ENCODE measurements around the gene NXNL2. TPM values are rescaled to one million over a fixed set of nuclear protein-coding genes. Genes with fewer than 3 reads are reported as not detected.
A peak's percentile ranks its signal among the peaks of the same experiment; 100 is the strongest.

Gene NXNL2
- total RNA-seq, 4 donors from 2014 or later: not detected

DNA sequence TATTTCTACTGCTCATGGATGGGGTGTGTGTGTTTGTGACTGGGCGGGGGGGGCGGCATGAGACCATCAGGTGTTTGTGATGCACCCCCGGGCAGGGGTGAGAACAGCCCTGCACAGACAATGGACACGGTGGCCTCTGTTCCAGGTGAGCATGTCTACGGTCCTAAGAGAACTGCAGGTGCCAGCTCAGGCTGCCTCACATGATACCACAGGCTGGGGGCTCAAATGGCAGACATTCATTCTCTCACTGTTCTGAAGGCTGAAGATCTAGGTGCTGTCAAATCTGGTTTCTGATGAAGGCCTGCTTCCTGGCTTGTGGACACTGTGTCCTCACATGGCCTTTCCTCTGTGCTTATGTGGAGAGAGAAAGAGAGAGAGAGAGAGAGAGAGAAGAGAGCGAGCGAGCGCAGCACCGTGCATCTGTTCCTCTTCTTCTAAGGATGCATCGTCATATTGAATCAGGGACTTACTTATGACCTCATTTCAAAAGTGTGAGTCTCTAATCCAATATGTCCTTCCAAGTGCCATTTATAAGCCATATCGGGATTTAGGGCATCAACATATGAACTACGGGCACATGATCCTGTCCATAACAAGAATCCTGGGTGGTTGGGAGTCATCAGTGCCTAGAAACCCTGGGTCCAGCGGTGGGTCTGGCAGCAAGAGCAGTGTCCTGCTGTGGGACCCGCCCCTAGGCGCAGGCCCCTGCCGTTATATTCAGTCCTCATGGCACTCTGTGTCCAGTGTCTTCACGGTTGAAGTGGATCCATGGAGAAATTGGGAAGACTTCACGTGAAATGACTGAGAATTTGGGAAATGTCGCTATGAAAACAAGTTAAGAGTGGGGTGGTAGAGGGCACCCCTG lies 42.5 kb downstream of the NXNL2 start:
- no peak overlapping the region for H3K4me3 ChIP-seq
- DNase-seq: no peak
- no peaks in the 10 kb centered on the region for H3K4me1 ChIP-seq
- H3K27ac ChIP-seq: no peak overlapping the region
- H3K9me3 ChIP-seq: no peaks in the 10 kb centered on the region
- H3K27me3 ChIP-seq: no peaks in the 10 kb centered on the region
- H3K36me3 ChIP-seq: no peaks in the 10 kb centered on the region
- TF ChIP-seq POLR2A (IDR thresholded peaks at IDR 0.05): no peak
- TF ChIP-seq, protein P1, sequence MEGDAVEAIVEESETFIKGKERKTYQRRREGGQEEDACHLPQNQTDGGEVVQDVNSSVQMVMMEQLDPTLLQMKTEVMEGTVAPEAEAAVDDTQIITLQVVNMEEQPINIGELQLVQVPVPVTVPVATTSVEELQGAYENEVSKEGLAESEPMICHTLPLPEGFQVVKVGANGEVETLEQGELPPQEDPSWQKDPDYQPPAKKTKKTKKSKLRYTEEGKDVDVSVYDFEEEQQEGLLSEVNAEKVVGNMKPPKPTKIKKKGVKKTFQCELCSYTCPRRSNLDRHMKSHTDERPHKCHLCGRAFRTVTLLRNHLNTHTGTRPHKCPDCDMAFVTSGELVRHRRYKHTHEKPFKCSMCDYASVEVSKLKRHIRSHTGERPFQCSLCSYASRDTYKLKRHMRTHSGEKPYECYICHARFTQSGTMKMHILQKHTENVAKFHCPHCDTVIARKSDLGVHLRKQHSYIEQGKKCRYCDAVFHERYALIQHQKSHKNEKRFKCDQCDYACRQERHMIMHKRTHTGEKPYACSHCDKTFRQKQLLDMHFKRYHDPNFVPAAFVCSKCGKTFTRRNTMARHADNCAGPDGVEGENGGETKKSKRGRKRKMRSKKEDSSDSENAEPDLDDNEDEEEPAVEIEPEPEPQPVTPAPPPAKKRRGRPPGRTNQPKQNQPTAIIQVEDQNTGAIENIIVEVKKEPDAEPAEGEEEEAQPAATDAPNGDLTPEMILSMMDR (IDR thresholded peaks at IDR 0.05): no peak

DNA sequence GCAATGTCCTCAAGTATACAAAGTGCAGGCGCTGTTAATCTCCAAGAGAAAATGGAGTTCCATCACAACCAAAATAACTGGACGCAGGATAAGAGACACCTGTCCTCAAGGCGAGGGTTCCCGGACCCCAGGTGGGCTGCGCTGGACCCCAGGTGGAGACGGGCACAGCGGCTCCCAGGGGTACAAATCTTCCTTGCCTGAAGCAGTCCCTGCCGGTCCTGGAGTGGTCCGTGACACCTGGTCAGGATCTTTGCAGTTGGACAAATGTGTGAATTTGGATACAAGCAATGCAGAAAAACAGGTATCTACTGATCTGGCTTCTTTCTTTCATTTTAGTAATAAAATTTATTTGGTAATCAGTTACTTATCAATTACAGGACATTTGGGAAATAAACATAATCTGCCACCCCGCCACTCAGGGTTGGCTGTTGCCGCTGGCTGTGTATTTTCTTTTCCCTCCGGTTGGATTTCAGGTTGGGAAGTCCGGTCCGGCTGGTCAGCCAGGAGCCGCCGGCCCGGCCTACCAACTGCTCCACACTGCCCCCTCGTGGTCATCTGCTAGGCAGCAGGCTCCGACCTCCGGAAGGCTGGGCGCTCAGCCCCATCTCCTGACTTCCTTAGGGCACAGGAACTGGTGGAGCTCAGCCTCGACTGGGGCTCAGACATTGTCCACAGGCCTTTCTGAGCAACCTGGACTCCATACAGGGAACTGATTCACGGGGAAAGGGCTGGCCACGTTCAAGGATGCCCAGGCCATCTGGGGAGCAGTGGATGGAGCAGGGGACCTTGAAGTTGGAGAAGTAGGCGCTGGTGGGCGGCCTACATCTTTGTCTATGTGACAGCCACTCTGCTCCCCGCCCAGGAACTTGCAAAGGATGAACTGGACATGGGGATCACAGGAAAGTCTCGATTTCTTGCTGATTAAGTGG lies 43.4 kb downstream of the NXNL2 start:
- TF ChIP-seq POLR2A (IDR thresholded peaks at IDR 0.05): no peak
- TF ChIP-seq, protein P1 (IDR thresholded peaks at IDR 0.05): peak; percentile 73 to 95 (median 88)
- Histone ChIP-seq H3K4me3 (peak overlapping the region in 1 of 4 donors; percentile 5), H3K27me3 (no peaks in the 10 kb centered on the region), H3K36me3 (no peaks in the 10 kb centered on the region), H3K9me3 (no peaks in the 10 kb centered on the region), H3K4me1 (no peaks in the 10 kb centered on the region), H3K27ac (no peak overlapping the region)
- peak; percentile 55 to 87 (median 84) for DNase-seq

DNA sequence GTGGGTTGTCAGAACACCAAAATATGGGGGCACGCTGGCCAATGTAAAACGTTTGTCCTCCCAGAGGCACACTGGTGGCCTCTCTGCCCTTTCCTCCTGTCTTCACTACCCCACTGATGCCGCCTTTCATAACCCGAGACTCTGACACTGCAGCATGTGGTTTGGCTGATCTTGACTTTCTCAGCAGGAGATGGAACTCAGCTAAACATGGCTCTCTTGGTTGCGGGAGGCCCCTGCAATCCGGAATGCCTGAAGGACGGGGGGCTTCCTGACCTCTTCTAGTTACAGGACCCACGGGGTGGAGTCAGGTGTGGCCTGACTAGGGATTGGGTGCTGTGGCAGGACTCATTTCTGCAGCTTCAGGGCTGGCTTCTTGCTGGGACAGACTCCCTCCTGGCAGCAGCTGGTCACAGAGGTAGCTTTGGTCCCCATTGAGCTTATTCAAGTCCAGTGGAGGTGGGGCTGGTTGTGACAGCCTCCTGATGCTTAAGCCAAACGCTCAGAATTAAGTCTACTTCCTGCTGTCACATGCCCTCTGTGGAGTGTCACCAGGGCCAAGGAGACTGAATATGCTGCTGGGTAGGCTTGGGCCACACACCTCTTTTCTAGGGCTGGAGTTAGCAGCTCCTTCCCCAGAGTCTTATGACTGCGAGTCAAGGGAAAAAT lies 44.2 kb downstream of the NXNL2 start:
- H3K4me1 ChIP-seq: no peaks in the 10 kb centered on the region
- H3K27me3 ChIP-seq: no peaks in the 10 kb centered on the region
- H3K36me3 ChIP-seq: no peaks in the 10 kb centered on the region
- TF ChIP-seq, protein P1 (IDR thresholded peaks at IDR 0.05): no peak
- TF ChIP-seq POLR2A (IDR thresholded peaks at IDR 0.05): no peak
- no peak overlapping the region for H3K27ac ChIP-seq
- H3K4me3 ChIP-seq: no peak overlapping the region
- no peak for DNase-seq
- H3K9me3 ChIP-seq: no peaks in the 10 kb centered on the region

DNA sequence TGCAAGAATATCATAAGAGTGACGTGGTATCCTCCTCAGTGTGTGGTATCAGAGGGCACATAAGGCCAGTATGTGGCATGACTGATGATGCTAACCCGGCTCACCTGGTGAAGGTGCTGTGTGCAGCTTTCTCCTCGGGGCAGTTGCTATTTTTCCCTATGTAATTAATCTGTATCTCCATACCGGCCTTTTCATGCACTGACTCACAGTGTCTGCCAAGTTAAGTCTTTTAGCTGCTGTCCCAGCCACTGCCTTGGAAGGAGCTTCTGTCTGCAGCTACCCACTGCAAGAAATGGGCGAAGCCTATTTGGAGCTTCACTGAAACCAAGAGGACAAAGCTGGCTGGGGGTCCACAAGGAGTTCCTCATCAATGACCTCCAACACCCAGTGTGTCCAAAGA lies 46.0 kb downstream of the NXNL2 start:
- no peak for TF ChIP-seq POLR2A (IDR thresholded peaks at IDR 0.05)
- TF ChIP-seq, protein P1 (IDR thresholded peaks at IDR 0.05): no peak
- no peak for DNase-seq
- H3K27ac ChIP-seq: no peak overlapping the region
- no peaks in the 10 kb centered on the region for H3K36me3 ChIP-seq
- no peaks in the 10 kb centered on the region for H3K9me3 ChIP-seq
- no peaks in the 10 kb centered on the region for H3K27me3 ChIP-seq
- H3K4me1 ChIP-seq: no peaks in the 10 kb centered on the region
- no peak overlapping the region for H3K4me3 ChIP-seq

DNA sequence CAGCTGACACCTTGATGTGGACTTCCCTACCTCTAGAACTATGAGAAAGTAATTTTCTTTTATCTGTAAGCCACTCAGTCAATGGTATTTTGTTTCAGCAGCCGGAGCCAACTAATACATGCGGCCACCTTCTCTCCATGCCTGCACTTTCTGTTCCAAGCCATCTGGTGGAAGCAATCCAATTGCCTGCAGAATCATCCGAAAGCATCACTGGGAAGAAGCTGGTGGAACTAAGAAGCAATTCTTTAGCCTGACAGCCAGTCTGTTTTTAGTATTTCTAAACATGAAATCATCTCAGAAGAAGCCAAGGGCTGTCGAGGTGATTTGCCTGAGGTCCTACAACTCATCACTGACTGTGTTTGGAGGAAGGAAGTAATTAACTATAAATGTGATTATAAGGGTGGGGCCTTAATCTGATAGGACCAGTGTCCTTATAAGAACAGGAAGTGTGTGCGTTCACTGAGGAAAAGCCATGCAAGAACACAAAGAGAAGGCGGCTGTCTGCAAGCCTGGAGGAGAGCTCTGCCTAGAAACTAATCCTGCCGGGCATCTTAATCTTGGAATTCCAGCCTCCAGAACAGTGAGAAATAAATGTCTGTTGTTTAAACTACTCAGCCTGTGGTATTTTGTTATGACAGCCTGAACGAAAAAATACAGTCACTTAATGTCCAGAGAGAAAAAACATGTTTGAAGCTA lies 49.1 kb downstream of the NXNL2 start:
- DNase-seq: no peak
- no peaks in the 10 kb centered on the region for H3K36me3 ChIP-seq
- H3K9me3 ChIP-seq: no peaks in the 10 kb centered on the region
- no peak overlapping the region for H3K4me3 ChIP-seq
- H3K4me1 ChIP-seq: no peaks in the 10 kb centered on the region
- no peaks in the 10 kb centered on the region for H3K27me3 ChIP-seq
- peak overlapping the region in 1 of 4 donors; percentile 44 for H3K27ac ChIP-seq
- no peak for TF ChIP-seq POLR2A (IDR thresholded peaks at IDR 0.05)
- TF ChIP-seq, protein P1 (IDR thresholded peaks at IDR 0.05): no peak

All from Peyer's patch (tissue), 4 donors.